ENCODE measurements around the gene USP24.

USP24 gene

DNA sequence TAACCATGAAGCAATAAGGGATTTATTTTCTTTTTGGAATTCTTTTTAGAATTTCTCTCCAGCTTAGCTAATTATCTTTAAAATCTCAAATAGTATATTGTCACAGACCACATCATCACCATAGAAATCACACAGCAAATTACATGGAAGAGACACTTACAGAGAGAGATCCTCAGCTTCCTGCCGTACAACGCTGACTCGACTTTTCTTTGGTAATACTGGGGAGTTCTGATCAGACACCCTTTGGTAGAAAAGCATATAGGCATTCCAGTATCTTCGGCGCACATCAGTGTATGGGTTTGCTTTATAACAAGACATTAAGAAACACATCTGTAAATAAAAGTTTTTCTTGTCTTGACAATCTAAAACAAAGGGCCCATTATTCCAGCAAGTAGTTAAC, 120.1 kb downstream of the USP24 start:
- FAIRE-seq = no peak

DNA sequence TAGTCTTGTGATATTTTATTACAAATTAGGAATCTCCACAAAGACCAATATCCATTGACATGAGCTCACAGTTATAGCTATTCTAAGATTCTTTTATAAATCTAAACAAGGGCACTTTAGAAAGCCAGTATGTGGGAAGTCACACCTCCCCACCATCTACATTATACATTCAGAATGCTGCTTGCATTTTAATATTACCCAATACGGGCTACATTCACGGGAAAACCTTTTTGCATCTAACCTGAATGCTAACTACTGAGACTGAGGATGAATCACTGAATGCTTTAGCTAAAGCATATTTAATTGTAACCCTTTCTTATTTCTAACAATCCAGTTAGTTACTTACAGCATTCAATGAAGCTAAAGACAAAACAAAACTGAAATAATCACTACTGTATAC, 122.7 kb downstream of the USP24 start:
- no peak for FAIRE-seq

DNA sequence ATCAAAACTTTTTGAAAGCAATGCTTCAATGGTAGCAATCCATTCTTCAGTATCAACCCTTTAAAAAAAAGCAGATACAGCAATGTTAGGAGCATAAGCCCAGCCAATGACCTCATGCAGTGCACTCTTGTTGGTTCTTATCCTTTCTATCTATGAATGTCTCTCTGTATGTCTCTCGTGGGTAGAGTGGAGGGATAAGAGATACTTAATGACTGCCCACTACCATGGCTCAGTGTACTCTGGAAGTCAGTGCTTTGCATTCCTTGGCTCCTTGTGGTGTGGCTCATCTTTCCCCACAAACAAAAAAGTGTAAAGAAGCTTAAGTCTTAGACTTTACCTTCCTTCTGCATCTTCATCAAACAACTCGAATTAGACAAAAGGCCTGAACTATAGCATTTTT, 125.5 kb downstream of the USP24 start:
- no peak for FAIRE-seq

DNA sequence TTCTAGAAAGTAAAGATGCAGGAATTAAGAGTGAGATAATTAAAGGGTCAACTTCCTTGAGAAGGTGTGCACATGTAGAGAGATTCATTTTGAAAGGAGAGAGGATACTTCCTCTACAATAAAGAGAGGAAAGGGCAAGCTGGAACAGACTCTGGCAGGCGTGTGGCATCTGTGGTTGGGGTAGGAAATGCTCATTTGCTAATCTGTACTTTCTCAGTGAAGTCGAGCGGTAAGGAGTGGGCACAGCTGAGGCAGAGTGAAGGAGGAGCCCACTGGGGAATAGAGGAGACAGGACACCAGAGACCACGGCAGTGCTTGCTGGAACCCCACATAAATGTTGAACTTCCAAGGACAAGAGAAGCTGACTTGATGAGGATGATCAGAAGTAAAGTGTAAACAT, 126.8 kb downstream of the USP24 start:
- FAIRE-seq = no peak

DNA sequence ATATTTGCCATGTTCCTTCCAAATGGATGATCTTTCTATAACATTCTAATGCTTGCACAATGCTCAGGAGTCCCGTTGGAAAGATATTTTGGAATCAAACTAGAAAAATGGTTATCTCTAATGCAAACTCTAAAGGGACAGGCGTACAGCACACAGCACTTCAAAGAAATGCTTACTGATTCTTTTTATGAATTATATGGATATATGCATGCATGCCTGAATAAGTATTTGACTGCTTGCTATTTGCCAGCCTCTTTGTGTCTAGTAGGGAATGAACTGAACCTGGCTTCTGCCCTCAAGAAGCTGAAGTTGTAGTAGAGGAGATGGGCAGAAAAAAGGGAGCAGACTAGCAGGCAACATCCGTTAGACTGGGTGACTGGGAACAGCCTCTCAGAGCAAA, 127.7 kb downstream of the USP24 start:
- no peak for FAIRE-seq

DNA sequence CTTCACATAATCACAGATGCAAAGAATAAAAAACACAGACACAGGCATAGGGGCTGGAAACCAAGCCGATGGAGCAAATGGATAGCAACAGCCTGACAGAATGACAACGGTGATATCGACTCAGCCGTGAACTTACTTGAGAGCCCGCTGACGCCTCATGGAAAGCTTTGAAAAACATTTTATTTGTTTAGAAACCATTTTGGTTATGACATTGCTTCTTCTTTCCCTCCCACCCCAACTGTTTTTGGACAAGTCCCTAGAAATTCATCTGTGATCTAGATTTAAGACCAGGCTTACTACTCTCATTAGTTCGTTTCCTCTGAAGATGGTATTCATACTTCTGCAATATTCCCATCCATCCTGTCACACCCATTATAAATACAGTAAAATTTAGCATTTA, 130.9 kb downstream of the USP24 start:
- no peak for FAIRE-seq

DNA sequence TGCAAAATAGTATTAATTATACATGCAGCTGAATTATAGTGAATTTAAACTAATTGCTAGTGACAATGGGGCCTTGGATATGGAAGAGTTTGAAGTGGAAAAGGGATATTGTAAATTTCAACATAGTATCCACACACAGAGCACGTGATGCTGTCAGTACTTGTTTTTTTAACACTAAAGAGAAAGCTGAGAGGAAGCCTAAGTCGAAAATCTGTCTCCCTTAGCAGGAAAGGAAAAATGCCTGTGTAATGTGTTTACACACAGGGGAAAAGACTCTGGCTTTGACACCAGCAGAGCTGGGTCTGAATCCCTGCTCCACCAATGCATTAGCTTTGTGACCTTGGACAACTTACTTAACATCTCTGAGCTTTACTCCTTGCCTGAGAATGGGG, 133.3 kb downstream of the USP24 start:
- FAIRE-seq = no peak

DNA sequence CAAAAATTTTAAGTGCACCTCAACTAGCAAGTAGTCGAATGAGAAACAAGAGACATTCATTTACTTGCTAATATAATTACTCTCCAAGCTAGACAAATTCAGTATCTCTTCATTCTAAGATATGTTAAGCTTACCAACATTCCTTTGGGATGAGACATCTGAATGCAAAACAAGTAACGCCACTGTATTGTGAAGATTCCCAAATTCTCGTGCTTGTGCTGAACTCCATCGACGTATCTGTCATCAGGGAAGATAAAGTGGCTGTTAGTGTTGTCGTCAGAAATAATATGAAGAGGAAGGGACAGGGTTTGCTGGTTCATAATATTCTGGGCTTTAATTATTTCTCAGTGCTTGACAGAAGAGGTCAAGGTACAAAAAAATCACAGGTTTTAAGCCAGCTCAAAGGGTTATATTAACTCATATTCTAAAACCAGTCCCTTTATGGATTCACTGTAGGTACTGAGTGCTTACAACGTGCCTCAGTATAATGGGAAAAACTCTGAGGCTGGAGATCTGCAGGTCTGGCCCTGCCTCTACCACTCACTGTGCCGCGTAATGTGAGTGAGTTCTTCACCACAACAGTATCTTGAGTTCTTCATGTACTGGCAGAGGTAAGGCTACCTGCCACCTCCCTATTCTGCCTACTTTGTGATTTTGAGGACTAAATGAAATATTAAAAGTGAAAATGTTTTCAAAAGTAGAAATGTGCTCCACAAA, 133.8 kb downstream of the USP24 start:
- no peak for FAIRE-seq

DNA sequence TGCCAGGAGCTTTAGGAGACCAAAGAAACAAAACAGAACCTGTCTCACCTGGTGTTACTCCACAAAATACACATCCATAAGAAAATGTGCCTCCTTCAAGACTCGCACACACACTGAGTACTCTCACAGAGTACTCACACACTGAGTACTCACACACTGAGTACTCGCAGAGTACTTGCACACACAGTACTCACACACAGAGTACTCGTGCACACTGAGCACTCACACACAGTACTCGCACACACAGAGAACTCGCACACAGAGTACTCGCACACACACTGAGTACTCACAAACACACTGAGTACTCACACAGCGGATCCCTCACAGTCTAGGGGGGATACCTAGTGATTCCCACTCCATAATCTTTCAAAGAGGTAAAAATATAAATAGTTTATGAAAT, 135.5 kb downstream of the USP24 start:
- FAIRE-seq = no peak

DNA sequence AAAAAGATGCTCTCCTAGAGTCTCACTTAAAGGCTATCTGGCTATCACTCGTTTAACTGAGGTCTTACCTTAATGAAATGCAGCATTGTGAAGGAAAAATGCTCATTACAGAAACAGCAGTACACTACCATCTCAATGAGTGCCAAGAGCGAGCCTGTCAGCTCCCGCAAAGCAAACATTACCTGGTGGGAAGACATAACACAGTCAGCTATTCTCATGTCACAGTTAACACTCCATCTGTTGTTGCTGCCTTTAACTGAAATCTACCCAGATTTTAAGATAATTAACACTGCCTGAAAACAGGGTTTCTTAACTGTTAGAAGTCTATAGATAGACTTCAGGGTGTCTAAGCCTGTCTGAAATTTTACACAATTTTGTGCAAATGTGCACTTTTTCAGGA, 136.7 kb downstream of the USP24 start:
- no peak for FAIRE-seq

DNA sequence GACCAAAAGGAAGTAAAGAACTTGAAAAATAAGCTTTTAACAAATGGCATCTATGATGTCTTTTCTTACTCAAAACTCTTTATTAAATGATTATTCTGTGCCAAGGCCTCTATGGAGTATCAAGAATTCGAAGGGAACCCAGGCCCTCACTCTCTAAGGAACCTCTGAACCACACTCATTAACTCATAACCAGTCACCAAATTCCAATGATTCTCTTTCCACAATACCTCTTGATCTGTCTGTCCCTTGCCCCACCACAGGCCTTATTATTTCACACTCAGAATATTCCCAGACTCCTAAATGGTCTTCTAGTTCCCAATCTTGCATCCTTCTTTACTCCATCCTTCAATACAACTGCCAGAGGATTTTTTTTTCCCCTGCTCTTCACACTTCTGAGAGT, 138.8 kb downstream of the USP24 start:
- no peak for FAIRE-seq

DNA sequence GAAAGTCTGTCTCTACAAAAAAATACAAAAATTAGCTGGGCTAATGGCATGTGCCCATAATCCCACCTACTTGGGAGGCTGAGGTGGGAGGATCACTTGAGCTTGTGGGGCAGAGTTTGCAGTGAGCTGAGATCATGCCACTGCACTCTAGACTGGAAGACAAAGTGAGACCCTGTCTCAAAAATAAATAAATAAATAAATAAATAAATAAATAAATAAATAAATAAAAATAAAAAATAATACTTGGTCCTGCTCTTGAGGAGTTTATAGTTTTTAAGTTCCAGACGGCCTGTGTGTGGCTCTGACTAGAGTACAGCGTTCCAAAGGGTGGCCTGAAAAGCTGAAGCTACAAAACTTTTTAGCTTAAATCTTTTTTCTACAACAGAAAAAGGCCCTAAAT, 140.7 kb downstream of the USP24 start:
- FAIRE-seq = no peak

DNA sequence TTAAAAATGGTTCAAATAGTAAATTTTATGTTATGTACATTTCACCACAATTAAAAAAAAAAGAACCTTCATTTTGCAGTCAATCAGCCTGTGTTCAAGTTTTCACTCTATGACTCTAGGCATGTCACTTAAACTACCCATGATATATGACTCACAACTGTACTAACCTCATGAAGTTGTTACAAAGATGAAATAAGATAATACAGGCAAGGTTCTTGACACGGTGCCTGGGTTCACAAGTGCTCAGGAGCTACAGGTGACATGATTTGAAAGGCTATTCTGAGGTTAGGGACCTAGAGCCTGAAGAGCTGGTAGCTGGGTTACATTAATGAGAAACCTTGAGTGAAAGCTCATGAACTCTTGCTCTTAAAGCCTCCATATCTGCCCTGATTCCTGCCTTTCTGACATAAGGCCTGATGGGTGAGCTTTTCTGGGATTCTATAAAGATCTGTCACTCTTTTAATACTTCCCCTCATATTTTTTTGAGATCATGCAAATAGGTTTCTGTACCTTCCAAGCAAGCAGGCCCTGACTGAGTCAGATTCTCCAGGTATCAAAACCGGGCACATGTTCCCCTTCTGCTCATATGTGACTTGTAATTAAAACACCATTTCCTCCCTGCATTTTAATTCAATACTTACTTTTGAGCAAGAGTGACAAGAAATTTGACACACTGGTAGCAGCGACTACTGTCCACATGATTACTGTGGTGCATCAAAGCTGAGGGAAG, 141.8 kb downstream of the USP24 start:
- FAIRE-seq = no peak

DNA sequence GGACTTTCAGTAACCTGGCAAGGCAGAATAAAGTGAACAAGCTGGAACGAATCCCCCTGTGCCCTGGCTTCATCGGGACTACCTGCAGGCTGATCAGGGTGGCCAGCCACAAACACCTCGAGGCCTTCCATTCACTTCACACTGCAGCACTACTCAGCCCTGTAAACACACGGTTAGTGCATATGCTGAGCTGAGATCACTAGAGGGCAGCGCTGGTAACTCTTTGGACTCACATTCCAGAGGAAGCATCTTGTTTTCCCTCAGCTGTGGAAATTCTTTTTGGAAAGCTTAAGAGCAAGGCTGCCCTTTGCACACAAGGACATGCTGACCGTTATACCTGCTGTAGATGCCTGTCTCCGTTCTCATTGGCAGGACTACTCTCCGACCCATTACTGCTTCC, 143.7 kb downstream of the USP24 start:
- FAIRE-seq = no peak

DNA sequence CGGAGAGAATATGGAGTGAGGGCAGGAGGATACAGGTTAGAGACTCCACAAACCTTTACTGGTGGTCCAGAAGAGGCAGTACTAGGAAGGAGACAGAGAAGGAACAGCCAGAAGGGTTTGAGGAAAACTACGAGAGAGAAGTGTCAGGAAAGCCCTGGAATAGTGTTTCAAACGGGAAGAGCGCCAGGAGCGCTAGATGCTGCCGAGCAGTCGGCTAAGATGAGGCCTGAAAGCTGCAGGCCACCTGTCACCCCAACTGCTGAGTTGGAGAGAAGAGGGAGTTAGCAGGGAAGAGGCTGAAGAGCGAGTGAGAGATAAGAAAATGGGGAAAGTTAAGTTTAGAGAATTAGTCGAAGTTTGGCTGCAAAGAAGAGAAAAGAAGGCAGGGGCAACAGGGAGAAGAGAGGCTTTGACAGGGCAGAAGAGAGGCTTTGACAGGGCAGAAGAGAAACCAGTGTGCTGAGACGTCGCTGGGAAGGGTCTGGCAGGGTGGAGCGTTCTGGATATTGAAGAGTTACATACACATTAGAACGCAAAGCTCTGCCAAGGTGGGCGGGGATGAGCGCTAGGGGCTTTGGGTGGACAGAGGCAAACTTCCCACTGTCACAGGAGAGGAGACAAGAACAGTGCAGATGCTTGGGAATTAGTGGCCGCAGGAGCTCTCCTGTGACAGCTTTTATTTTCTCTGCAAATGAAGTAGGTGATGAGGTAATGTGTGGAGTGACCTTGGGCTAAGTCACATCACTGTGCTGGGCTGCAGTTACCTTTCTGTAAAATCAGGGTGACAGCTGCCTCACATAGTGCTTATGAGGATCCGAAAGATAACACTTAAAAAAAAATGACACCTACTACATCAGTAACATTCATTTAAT, 144.6 kb downstream of the USP24 start:
- FAIRE-seq = no peak

DNA sequence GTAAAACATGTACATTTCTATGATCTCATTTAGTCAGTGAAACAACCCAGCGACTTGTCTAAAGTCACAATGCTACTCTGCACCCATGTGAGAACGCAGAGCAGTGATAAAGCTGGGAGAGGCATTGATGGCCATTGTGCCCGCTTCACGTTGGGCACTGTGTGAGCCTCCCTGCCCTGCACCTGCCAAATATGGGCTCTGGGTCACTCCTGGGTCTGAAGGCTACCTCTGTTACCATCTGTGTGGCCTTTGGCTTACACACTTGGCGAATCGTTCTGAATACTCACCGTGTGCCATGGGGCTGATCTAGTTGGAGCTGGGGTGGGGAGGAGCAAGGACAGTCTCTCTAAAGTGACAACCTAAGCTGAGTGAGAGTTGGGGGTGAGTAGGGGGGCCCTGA, 145.9 kb downstream of the USP24 start:
- no peak for FAIRE-seq

DNA sequence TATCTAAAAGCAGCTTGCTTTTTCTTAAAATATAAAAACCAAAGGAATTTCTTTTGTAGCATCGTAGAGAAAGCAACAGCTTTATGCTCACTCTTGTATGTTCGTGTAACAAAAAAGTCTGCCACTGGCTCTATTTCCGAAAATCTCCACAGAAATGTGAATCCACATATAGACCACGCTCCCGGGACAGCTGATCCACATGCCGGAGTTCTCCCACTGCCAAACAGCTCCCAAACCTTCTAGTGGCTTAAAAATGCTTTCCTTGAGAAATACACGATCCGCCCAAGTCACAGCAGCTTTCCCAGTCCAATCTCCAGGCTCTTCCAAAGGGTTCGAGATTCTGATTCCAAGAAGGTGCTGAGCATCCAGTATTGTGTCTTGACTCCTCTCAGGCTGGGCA, 146.5 kb downstream of the USP24 start:
- FAIRE-seq = no peak

DNA sequence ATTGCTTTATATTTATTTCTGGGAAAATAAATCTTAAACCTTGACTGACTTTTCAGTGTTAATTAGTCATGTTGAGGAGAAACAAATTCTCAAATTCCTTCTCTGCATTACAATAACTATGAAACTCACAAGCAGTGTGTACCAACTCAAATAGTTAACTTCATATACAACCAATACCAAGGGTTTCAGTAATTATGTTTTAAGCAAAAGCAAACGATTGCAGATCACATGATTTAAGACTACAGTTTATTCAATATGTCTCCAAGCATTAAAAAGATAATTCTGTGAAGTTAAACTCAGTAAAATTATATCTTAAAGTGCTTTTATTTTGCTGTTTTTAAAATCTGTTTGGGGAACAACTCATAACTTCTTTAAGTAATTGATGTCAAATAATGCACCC, 147.2 kb downstream of the USP24 start:
- no peak for FAIRE-seq

DNA sequence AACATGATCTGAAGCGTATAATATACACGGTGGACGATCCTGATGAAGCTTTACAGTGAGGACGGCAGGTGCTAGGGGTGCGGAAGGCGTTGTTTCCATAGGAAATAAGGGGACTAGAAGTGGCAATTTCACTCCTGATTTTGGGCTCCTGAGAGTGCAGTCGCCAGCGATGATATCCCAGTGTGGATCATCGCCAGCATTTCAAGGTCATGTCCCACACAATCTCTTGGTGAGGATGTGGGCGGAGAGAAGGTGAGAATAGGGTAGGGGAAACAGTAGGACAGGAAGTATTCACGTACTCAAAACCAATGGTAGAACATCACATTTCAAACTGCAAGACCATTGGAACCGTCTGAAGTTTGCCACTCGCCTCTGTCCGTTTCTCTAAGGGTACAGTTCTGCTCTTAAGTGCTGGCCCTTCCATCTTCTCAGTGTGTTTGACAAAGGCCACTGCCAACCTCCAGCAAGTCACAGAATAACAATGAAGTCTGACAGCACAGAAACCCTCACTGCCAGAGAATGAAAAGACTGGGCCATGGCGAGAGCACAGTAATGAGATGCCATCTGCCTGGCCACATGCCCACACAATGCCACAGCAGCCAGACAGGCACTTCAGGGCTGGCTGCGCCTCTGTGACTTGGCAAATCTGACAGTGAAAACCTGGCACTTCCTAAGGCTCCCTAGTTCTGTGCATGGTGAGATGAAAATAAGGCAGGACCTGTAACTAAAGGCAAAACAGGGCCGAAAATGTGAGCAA, 148.0 kb downstream of the USP24 start:
- no peak for FAIRE-seq

DNA sequence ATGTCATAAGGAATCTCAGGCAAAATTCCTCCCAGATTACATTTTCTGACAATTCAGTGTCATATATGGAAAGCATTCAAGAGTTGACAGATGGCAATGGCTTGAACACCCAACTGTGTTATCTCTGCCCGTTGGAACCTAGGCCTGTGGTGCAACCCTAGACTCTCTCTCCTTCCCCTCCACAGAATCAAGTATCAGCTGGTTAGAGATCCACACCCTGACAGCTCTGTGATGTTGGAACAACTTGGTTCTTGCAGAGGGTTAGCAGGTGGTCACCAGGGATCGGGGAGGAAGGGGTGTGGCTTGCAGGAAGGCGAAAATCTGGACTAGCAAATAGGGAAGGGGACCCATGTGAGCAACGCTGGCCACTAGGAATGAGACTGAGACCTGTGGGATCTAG, 149.5 kb downstream of the USP24 start:
- no peak for FAIRE-seq

DNA sequence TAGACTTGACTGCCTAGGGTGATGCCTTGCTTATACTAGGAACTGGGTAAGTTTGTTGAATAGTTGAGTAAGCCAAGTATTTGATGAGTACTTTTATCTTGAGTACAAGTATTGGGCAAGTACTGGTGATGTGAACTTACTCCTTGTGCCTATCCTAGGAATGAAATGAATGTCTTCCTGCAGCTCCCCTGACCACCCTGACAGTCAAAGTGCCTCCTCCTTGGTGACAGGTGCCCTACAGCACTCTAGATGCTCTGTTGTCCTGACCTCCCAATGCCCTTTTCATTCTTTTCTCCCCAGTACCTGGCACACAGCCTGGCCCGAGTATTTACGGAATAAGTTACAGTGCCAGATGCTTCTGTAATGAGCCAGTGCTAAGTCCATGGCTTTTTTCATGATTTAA, 150.3 kb downstream of the USP24 start:
- no peak for FAIRE-seq

DNA sequence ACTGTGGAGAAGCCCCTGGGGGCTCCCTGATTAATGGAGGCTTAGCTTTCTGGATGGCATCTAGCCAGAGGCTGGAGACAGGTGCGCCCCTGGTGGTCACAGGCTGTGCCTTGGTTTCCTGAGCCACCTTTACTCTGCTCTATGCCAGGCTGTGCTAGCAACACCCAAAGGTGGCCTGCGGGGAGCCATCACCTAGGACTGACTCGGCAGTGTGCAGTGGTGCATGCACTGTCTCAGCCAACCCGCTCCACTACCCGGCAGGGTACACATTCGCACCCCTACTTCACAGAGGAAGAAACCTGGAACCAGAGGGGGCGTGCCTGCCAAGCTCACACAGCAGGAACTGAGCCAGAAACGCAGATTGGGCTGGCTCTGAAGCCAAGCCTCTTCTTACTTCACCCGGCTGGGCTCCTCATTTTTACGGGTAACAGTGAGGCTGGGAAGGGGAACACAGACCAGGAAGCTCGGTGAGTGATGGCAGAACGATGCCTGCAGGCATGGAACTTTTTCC, 151.0 kb downstream of the USP24 start:
- no peak for FAIRE-seq

DNA sequence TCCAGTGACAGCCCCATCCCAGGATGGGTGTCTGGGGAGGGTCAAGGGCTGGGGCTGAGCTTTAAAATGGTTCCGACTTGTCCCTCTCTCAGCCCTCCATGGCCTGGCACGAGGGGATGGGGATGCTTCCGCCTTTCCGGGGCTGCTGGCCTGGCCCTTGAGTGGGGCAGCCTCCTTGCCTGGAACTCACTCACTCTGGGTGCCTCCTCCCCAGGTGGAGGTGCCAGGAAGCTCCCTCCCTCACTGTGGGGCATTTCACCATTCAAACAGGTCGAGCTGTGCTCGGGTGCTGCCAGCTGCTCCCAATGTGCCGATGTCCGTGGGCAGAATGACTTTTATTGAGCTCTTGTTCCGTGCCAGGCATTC, 151.6 kb downstream of the USP24 start:
- no peak for FAIRE-seq
